CD4-positive, alpha-beta T cell treated with Interleukin-12 subunit alpha and Interleukin-12 subunit beta, for 1 hour (primary cell): ENCODE data around the gene RAF1.
"Not testable (repeated sequence)": the region's sequence is repeated elsewhere in the genome, so short reads cannot be mapped to it uniquely, and the experiment has no call there.

Source experiments
- DNase-seq: peaks from one replicate; pipeline ENCODE4 v3.0.0-alpha.2; 2020

The RAF1 gene

DNA sequence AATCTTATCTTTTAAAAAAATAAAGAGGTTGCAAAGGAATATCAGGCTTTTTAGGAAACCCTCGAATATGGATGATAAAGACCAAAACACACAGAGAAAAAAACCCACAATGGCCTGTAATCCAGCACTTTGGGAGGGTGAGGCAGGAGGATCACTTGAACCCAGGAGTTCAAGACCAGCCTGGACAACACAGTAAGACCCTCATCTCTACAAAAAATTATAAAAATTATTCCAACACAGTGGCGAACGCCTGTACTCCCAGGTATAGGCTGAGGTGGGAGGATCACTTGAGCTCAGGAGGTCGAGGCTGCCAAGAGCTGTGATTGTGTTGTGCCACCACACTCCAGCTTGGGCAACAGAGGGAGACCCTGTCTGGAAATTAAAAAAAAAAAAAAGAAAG, 30.8 kb downstream of the RAF1 start:
- DNase-seq: no peak

DNA sequence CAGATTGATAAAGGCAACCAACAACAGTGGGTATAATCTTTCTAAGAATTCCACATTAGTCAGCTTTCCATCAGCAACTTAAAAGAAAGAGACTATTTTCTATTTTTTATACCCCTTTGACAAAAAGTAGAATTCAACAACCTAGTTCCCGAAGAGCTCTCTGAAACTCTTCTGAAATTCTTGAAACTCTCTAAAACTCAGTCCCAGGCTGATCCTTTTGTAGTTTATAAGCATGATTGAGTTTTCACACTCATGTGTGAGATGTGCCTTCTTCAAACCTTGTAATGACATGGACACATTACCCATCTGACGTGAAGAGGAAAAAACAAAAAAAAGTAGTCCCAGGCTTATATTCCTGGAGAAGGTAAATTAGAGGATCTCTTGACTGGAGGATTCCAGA, 31.4 kb downstream of the RAF1 start:
- DNase-seq: no peak

DNA sequence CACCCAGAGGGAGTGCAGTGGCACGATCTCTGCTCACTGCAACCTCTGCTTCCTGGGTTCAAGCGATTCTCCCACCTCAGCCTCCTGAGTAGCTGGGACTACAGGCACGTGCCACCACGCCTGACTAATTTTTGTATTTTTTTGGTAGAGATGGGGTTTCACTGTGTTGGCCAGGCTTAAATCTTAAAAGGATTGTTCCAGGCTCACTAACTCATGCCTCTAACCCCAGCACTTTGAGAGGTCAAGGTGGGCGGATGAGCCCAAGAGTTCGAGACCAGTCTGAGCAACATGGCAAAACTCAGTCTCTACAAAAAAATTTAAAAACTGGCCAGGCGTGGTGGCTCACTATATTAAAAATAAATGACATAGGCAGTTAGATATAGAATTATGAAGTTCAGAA, 33.1 kb downstream of the RAF1 start:
- DNase-seq: not testable (repeated sequence)

DNA sequence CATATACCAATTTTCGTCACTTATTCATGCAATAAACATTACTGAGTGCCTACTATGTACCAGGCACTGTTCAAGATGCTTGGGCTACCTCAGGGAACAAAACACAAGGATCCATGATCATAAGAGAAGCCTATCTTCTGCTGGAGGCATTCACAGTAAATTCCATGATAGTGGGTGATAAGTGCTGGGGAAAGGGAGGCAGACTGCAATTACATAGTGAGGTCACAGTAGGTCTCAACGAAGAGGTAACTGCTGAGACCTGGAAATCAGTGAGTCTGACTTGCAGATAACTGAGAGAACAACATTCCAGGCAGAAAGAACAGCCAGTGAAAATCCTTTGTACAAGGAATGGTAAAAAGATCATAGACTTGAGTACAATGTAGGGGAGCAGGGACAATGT, 33.6 kb downstream of the RAF1 start:
- DNase-seq: no peak

DNA sequence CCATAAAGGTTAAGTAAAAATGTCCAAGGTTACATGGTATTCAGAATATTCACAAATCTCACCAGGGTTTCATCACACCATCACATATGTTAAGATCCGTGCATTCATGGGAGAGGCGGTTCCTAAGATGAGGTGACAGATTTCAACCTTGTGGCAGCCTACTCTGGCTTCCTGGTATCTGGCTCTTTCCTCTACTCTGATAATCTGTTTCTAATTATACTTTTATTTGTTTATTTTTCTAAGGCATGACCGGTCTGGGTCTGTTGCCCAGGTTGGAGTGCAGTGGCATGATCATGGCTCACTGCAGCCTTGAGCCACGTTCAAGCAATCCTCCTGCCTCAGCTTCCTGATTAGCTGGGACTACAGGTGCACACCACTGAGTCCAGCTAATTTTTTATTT, 34.4 kb downstream of the RAF1 start:
- DNase-seq: no peak

DNA sequence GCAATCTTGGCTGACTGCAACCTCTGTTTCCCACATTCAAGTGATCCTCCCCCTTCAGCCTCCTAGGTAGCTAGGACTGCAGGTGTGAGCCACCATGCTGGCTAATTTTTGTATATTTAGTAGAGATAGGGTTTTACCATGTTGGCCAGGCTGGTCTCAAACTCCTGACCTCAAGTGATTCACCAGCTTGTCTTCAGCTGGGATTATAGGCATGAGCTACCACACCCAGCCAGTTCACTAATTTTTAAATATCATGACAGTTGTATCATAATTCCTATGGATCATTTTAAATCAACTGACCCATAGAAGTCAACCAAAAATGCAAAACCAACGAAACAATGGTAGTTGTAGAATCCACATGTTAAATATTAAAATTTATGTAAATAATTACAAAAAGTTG, 35.1 kb downstream of the RAF1 start:
- no peak for DNase-seq

DNA sequence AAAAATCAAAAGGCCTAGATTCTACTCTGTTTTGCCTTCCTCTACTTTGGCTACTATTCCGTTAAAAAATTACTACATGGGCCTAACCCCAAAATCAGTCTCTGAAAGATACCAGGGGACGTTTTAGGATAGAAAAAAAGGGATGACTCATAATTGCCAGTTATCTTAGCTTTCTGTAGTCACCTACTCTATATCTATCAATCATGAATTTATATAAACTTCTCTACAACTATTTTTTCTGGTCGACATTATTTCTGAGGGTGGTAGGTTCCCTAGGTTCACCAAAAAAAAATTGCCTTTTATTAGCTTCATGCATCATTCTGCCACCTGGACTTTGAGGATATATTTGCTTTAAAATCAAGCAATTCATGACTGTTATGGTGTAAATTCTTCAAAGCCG, 36.5 kb downstream of the RAF1 start:
- DNase-seq: no peak

DNA sequence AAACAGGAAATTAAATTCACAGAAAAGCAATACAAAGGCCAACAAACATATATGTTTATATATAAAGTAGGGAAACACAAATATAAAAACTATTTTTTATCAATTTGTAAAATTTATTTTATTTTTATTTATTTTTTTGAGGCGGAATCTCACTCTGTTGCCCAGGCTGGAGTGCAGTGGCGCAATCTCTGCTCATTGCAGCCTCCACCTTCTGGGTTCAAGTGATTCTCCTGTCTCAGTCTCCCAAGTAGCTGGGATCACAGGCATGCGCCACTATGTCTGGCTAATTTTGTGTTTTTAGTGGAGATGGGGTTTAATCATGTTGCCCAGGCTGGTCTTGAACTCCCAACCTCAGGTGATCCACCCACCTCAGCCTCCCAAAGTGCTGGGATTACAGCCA, 39.0 kb downstream of the RAF1 start:
- DNase-seq: not testable (repeated sequence)

DNA sequence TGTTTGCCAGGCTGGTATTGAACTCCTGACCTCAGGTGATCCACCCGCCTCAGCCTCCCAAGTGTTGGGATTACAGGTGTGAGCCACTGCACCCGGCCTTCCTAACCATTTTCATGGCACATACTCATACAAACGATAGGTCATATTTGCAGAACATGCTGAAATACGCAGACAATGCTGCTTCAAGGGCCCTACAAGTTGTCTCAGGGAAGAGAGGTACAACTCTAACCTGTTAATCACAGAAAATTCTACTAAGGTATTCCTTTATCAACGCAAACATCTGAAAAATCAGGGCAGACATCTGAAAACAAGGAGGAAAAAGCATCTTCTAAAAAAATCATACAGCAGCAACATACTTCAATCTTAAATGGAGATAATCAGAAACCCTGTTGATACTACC, 39.9 kb downstream of the RAF1 start:
- DNase-seq: no peak

DNA sequence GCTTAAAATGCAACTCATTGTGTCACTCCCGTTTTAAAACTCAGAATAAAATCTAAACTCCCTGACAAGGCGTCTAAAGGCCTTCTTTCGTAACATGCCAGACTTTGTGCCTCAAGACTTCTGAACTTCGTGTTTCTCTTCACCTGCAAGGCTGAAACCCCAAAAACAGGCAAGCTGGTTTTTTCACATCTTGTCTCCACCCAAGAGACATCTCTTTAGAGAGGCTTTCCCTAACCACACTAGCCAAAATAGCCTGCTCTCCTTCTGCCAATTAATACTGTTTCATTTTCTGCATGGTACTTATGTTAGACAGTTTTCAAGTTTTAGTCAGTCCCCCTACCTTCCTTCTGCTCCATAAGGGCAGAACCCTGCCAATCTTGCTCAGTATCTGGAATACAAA, 41.6 kb downstream of the RAF1 start:
- DNase-seq: no peak

DNA sequence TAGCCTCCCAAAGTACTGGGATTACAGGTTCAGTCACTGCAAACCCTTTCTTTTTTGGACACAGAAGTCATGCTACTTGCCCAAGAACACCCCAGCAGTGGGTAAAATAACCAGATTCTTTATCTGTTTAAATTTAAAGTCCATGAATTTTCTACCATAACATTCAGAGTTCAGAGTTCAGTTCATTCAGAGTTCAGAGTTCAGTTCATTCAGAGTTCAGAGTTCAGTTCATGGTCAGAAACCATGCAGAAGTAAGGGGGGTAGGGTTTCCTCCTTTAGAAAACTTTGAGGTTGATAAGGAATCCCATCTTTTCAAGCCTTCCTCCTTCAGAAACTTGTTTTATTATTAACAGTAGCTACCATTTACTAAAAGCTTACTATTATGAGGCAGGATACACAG, 43.2 kb downstream of the RAF1 start:
- no peak for DNase-seq

DNA sequence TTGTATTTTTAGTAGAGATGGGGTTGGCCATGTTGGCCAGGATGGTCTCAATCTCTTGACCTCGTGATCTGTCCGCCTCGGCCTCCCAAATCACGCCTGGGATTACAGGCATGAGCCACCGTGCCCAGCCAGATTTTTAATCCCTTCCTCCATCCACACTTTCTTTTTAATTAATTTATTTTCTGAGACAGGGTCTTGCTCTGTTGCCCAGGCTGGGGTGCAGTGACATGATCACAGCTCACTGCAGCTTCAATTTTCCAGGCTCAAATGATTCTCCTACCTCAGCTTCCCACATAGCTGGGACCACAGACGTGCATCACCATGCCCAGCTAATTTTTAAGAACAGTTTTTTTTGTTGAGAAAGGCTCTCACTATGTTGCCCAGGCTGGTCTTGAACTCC, 43.6 kb downstream of the RAF1 start:
- no peak for DNase-seq

DNA sequence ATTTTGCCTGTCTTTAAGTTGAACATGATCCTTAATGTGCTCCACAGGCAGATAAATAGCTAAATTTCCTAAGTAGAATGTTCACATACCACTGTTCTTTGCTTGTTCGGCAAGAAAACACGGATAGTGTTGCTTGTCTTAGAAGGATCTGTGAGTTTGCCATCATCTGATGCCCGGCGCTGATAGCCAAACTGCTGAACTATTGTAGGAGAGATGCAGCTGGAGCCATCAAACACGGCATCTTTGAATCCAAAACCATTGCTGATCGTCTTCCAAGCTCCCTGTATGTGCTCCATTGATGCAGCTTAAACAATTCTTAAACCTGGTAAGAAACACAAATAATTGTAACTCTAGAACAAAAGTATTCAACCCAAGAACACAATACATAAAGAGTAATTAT, 45.5 kb downstream of the RAF1 start:
- no peak for DNase-seq

DNA sequence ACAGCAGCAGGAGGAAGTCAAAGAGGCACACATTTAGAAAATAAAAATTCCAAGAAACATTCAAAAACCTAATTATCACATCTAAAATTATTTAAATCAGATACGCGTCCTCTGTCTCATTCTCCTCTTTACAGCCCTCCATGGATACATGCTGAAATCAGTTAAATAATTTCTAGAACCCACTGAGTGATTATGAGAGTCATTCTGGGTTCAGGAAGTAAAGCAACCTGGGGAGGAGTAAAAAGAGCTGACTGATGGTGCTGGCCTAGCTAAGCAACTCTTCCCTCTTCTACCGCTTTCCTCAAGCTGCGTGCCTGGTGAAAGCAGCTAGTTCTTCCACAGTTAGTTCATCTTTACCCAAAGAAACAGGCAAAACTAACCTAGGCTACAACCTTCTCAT, 48.7 kb downstream of the RAF1 start:
- DNase-seq: no peak

DNA sequence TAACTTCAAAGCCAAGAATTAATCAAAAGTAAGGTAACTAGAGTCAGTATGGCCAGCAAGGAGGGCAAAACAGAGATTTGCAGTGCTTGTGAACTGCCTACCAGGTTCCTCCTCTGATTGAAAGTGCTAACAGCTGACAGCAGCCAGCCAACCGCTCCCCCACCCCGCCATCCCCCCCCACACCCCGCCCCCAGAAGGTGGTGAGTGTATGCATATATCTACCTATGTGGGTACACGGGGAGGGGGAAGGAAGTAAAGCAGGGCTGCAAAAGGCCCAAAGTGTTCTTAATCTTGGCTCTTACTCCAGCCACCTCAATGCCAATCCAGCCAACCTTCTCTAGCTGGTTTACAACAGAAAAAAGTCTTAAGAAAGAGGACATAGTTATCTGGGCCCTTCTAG, 50.7 kb downstream of the RAF1 start:
- DNase-seq: no peak

DNA sequence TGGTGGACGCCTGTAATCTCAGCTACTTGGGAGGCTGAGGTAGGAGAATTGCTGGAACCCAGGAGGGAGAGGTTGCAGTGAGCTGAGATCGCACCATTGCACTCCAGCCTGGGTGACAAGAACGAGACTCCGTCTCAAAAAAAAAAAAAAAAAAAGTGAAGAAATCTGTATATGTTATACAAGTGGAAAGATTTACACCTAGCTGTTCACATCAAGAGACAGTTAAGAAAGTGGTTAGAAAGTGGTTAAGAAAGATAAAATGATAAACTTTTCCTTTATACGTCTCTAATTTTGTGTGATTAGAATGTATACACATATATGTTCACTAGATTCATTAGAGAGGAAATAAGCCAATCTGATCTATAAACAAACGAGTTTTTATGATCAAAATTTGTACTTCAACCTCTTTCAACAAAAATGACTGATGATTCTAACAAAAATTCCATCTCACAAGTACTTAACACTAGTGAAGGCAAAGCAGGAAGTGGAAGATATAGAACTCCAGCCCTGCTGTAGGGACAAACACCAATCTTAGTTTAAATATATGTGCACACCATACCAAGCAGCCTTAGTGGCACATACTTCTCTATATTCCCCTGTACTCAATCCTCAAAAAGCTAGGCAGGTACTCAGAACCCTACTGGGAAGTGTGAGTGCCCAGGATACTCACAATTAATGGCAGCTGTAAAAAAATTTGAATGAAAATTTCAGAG, 51.2 kb downstream of the RAF1 start:
- no peak for DNase-seq

DNA sequence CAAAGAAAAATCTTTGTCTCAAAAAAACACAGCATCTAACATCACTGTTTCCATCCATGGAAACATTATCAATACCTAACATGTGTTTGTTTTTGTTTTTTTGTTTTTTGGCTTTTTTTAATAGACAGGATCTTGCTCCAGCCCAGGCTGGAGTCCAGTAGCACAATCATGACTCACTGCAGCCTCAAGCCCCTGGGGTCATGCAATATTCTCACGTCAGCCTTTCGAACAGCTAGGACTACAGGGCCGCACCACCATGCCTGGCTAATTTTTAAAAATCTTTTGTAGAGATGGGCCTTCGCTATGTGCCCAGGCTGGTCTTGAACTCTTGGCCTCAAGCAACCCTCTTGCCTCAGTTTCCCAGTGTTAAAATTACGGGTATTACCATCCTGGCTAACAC, 52.8 kb downstream of the RAF1 start:
- DNase-seq: no peak

DNA sequence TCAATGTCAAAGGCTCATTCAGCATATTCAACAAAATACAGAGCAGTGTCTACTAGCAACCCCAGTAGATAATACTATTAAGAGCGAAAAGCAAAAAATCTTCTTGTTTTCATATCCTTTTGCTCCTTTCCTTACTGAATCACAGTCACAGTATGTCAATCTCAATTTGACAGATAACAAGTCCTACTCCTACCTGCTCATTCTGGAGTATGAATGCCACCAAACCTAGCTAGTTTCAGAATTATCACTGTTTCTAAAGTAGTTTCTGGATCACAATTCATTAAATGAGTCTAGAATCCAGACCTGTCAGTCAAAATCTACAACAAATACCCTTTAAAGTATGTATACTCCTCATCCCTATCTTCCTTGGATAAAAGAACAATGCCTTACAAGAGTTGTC, 55.5 kb downstream of the RAF1 start:
- DNase-seq: no peak

DNA sequence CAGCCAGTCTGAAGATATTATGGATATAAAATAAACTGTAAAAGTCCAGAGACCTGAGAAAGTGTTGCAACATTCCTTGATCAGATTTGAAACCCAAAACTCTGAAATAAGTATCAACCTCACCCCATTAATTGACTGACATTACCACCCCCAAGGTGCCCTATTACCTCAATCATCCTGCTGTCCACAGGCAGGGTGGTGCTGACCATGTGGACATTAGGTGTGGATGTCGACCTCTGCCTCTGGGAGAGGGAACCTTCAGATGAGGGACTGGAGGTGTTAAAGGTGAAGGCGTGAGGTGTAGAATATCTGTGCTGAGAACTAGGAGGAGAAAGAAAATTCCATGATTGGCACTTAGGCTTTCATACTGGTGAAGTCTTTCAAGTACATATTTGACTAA, 59.9 kb downstream of the RAF1 start:
- no peak for DNase-seq

DNA sequence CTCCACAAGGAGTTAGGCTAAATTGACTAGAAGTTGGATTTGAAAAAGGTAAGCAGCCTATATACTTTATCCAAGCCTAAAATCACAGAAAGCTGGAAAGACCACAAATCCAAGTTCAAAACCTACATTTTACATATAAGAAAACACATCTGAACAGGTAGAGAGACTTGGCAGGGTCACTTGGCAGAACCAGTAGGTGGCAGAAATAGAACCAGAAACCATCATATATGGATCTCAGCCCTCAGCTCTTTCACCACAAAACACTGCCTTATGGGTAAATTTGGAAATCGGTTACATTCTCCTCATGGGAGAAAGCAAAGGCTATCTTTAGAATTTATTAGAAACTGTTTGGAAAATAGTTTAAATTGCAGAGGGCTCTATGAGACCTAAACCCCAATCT, 62.8 kb downstream of the RAF1 start:
- no peak for DNase-seq

DNA sequence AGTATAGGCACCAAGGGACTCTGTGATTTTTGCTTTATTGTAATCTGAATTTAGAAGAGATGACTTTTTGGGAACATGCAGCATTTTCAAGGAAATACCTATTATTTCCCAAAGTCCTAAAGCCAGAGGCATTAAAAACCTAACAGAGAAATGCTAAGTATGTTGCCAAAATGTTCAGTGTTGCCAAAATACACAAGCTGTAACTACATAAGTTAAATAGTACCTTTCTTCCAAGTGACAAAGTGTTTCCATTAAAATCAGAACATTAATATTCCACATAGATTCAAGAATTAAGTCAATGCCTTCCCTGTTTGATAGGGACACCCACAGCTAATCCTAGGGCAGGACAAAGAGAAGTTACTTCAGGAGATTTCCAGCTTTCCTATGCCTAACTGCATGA, 65.0 kb downstream of the RAF1 start:
- DNase-seq: no peak

DNA sequence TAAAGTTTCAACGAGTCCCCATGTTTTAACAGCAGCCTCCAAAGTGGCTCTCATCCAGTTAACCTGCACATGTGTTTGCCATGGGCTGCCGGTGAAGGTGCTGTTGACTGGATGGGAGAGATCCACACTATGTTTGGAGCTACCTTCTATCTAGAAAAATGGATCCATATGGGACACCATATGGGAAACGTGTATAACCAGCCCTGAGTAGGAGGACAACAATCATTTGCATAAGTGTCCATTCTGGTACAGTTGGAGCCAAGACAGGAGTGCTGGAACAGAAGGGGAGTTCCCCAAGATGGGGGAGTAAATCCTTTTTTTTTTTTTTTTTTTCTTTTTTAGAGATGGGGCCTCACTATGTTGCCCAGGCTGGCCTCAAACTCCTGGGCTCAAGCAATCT, 70.4 kb downstream of the RAF1 start:
- no peak for DNase-seq

DNA sequence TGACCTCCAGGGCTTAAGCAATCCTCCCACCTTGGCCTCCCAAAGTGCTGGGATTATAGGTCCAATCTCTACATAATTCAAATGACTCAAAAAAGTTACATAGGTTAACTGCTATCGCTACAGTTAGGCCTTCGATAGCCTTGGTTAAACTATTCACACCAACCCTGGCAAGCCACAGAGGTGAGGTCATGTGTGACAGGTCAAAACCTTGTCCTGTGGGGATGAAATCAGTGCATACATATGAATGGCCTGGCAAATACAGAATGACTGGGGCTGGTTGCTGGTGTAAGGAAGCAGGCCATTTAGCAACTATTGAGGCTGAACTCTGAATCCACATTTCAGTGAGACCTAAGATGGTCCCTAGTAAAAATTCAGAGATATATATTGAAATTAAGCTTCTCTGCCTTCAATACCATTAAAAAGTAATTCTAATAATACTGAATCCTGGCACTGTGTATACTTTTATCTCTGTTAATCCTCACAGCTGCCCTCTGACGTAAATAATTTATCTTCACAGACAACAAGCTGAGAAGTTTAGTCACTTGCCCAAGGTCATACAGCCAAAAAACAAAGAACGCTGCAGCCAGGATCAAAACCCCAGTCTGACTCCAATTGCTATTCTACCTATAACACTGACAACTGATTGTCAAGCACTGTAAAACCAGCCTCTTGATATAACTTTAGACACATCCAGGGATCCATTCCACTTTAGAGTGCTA, 71.8 kb downstream of the RAF1 start:
- DNase-seq: no peak

DNA sequence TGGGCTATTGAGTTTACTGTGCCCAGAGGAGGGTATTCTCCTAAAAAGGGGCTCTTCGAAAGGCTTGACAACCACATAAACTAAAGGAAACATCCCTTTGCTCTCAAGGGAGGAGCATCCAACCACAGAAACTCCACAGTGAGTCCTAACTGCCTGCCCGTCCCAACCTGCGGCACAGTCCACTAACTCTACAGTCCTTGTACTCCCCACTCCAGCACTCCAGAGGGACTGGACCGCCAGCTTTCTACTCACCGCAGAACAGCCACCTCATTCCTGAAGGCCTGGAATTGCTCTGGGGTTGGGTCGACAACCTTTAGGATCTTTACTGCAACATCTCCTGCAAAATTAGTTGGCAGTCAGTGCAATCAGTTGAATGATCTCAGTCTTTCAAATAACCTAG, 72.5 kb downstream of the RAF1 start:
- DNase-seq: no peak

DNA sequence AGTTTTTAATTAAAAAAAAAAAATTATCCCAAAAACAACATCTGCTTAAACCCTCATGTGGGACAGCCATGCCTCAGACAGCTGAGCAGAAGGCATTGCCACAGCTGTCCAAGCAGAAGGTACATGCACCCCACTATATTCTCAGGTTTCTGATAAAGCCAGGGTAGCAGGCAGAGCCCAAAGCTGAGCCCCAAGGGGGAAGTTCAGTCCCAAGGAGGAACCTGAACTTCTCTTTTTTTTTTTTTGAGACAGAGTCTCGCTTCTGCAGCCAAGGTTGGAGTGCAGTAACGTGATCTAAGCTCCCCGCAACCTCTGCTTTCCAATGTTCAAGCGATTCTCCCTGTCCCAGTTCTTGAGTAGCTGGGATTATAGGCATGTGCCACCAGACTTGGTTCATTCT, 73.8 kb downstream of the RAF1 start:
- DNase-seq: no peak
